RWPE2 (cell line): ENCODE data around the gene CFAP20.
"Not testable (repeated sequence)": the region's sequence is repeated elsewhere in the genome, so short reads cannot be mapped to it uniquely, and the experiment has no call there.

ENCODE experiments used
- ATAC-seq: fragments of 200-7000 bp; cut with Tn5 transposase; 3 replicates; pipeline ENCODE4 v1.9.1; 2021; ENCODE audit warnings: low read depth
- DNase-seq: peaks from one replicate; pipeline ENCODE4 v3.0.0-alpha.2; 2020; ENCODE audit warnings: low spot score
- H3K27ac ChIP-seq: fragments of 450-650 bp; 2 replicates; pipeline ENCODE4 v1.5.1; 2017; ENCODE audit warnings: mild to moderate bottlenecking; ENCODE audit not compliant: poor library complexity, severe bottlenecking
- H3K27me3 ChIP-seq: fragments of 250-450 bp; sonication (Bioruptor Pico); 2 replicates; pipeline ENCODE4 v1.5.1; 2021; ENCODE audit warnings: mild to moderate bottlenecking, moderate library complexity; ENCODE audit not compliant: insufficient read depth, poor library complexity, severe bottlenecking
- H3K36me3 ChIP-seq: fragments of 250-450 bp; sonication (Bioruptor Pico); 2 replicates; pipeline ENCODE4 v1.5.1; 2020; ENCODE audit warnings: low read depth, mild to moderate bottlenecking, moderate library complexity
- H3K4me1 ChIP-seq: fragments of 250-450 bp; sonication (Bioruptor Pico); 2 replicates; pipeline ENCODE4 v1.5.1; 2021; ENCODE audit warnings: mild to moderate bottlenecking, moderate library complexity; ENCODE audit not compliant: insufficient read depth, poor library complexity, severe bottlenecking
- H3K4me3 ChIP-seq: fragments of 250-450 bp; sonication (Bioruptor Pico); 2 replicates; pipeline ENCODE4 v1.5.1; 2021; ENCODE audit warnings: mild to moderate bottlenecking, moderate library complexity; ENCODE audit not compliant: severe bottlenecking
- H3K9me3 ChIP-seq: fragments of 250-450 bp; sonication (Bioruptor Pico); 2 replicates; pipeline ENCODE4 v1.5.1; 2021; ENCODE audit warnings: mild to moderate bottlenecking, moderate library complexity; ENCODE audit not compliant: severe bottlenecking
- CTCF ChIP-seq: fragments of 450-650 bp; IDR thresholded peaks from one replicate; pipeline ENCODE4 v1.5.1; 2017; ENCODE audit warnings: mild to moderate bottlenecking, moderate library complexity; ENCODE audit not compliant: poor library complexity, severe bottlenecking

CFAP20 gene

GRCh38 chr16:58084635-58085034 is 44.5 kb downstream of the CFAP20 start:
- ATAC-seq = no peak
- no peak for DNase-seq
- Histone ChIP-seq H3K27ac (no peak overlapping the region), H3K36me3 (no peaks in the 10 kb centered on the region), H3K4me3 (no peak overlapping the region), H3K9me3 (no peaks in the 10 kb centered on the region), H3K27me3 (no peaks in the 10 kb centered on the region), H3K4me1 (peaks cover 5% of the 10 kb centered on the region)
- TF ChIP-seq CTCF = no peak

GRCh38 chr16:58082381-58082780 is 46.8 kb downstream of the CFAP20 start:
- ATAC-seq = no peak
- Histone ChIP-seq H3K9me3 (no peaks in the 10 kb centered on the region), H3K36me3 (no peaks in the 10 kb centered on the region), H3K4me1 (no peaks in the 10 kb centered on the region), H3K27ac (no peak overlapping the region), H3K4me3 (no peak overlapping the region), H3K27me3 (no peaks in the 10 kb centered on the region)
- no peak for DNase-seq
- no peak for TF ChIP-seq CTCF

GRCh38 chr16:58080657-58081056 is 48.5 kb downstream of the CFAP20 start:
- H3K4me3 ChIP-seq, DNase-seq, H3K36me3 ChIP-seq, H3K9me3 ChIP-seq, H3K4me1 ChIP-seq, ATAC-seq, H3K27ac ChIP-seq, H3K27me3 ChIP-seq: not testable (repeated sequence)

GRCh38 chr16:58077796-58078195 is 51.4 kb downstream of the CFAP20 start:
- H3K27ac ChIP-seq = no peak overlapping the region
- no peaks in the 10 kb centered on the region for H3K4me1 ChIP-seq
- no peaks in the 10 kb centered on the region for H3K27me3 ChIP-seq
- no peak for ATAC-seq
- no peak for TF ChIP-seq CTCF
- H3K9me3 ChIP-seq = no peaks in the 10 kb centered on the region
- no peaks in the 10 kb centered on the region for H3K36me3 ChIP-seq
- DNase-seq = no peak
- H3K4me3 ChIP-seq = no peak overlapping the region

GRCh38 chr16:58076514-58076913 is 52.7 kb downstream of the CFAP20 start:
- Histone ChIP-seq H3K4me1 (no peaks in the 10 kb centered on the region), H3K4me3 (no peak overlapping the region), H3K36me3 (no peaks in the 10 kb centered on the region), H3K27me3 (no peaks in the 10 kb centered on the region), H3K27ac (no peak overlapping the region), H3K9me3 (no peaks in the 10 kb centered on the region)
- DNase-seq (no peak), ATAC-seq (no peak)
- no peak for TF ChIP-seq CTCF
